Large intestine (tissue), 3 donors: ENCODE results near the gene PIGT. TPM values are rescaled to one million over a fixed set of nuclear protein-coding genes. Genes with fewer than 3 reads are reported as not detected.

ENCODE experiments used
- DNase-seq, 2 donors: peaks; one replicate each; pipeline versions ENCODE4 v3.0.0 to v3.0.0-alpha.2; 2013
- H3K27ac ChIP-seq: one replicate; pipeline ENCODE4 v1.5.1; 2013; ENCODE audit warnings: low read length
- H3K27me3 ChIP-seq: 2 replicates; pipeline ENCODE4 v1.6.1; 2013; ENCODE audit warnings: low read length; ENCODE audit not compliant: control insufficient read depth, insufficient read depth
- H3K36me3 ChIP-seq: 2 replicates; pipeline ENCODE4 v1.6.1; 2013; ENCODE audit warnings: low read length; ENCODE audit not compliant: control insufficient read depth, insufficient read depth
- H3K4me1 ChIP-seq: one replicate; pipeline ENCODE4 v1.6.1; 2013; ENCODE audit warnings: low read length; ENCODE audit not compliant: control insufficient read depth, insufficient read depth
- H3K4me3 ChIP-seq: one replicate; pipeline ENCODE4 v1.5.1; 2013; ENCODE audit warnings: low read length
- H3K9me3 ChIP-seq: one replicate; pipeline ENCODE4 v1.6.1; 2013; ENCODE audit warnings: mild to moderate bottlenecking, low read depth, low read length, moderate library complexity; ENCODE audit not compliant: control insufficient read depth
- WGBS: methylation state at CpG from one replicate; pipeline ENCODE4 v1.1.5; 2013; ENCODE audit warnings: low lambda C conversion rate; ENCODE audit not compliant: insufficient coverage; 5-methylcytosine and 5-hydroxymethylcytosine counted together
- polyA plus RNA-seq: library from polyadenylated mRNA; unstranded; fragments of 120-200 nt; gene quantifications from one replicate; pipeline ENCODE4 v1.2.1, GENCODE V29; 2013

The PIGT gene
- polyA plus RNA-seq, 1 donor, result 91.6 TPM

- WGBS, result no CpG with 5 or more reads among the region's 38 CpGs
- no peaks in the 10 kb centered on the region for H3K9me3 ChIP-seq
- H3K4me3 ChIP-seq, result peak overlapping the region; percentile 42
- peak; percentile 83 to 88 for DNase-seq
- peak overlapping the region; percentile 72 for H3K27ac ChIP-seq
- H3K27me3 ChIP-seq, result no peaks in the 10 kb centered on the region
- peaks cover 40% of the 10 kb centered on the region for H3K4me1 ChIP-seq
- no peaks in the 10 kb centered on the region for H3K36me3 ChIP-seq
Measured at GRCh38 chr20:45373353-45374100, 42.4 kb upstream of the PIGT start.

GRCh38 chr20:45374101-45374467, 41.9 kb upstream of the PIGT start:
- 43% methylated on average over 3 of the region's 9 CpGs for WGBS
- Histone ChIP-seq H3K4me1 (peaks cover 40% of the 10 kb centered on the region), H3K27me3 (no peaks in the 10 kb centered on the region), H3K9me3 (no peaks in the 10 kb centered on the region), H3K36me3 (no peaks in the 10 kb centered on the region), H3K27ac (peak overlapping the region; percentile 72), H3K4me3 (peak overlapping the region; percentile 42)
- no peak for DNase-seq

- Histone ChIP-seq H3K9me3 (no peaks in the 10 kb centered on the region), H3K4me3 (no peak overlapping the region), H3K27ac (no peak overlapping the region), H3K36me3 (no peaks in the 10 kb centered on the region), H3K4me1 (peaks cover 40% of the 10 kb centered on the region), H3K27me3 (no peaks in the 10 kb centered on the region)
- WGBS, result 100% methylated on average over 2 of the region's 14 CpGs
- DNase-seq, result no peak
Measured at GRCh38 chr20:45374966-45375365, 41.0 kb upstream of the PIGT start.

- H3K4me3 ChIP-seq, result no peak overlapping the region
- no peaks in the 10 kb centered on the region for H3K27me3 ChIP-seq
- no peaks in the 10 kb centered on the region for H3K36me3 ChIP-seq
- H3K27ac ChIP-seq, result peak overlapping the region; percentile 30
- DNase-seq, result no peak
- peaks cover 25% of the 10 kb centered on the region for H3K4me1 ChIP-seq
- no peaks in the 10 kb centered on the region for H3K9me3 ChIP-seq
- no CpG with 5 or more reads among the region's 11 CpGs for WGBS
Measured at GRCh38 chr20:45377269-45377668, 38.7 kb upstream of the PIGT start.

- Histone ChIP-seq H3K4me1 (peaks cover 21% of the 10 kb centered on the region), H3K27ac (peak within 1 kb of the TSS; percentile 30), H3K27me3 (no peaks in the 10 kb centered on the region), H3K4me3 (no peak within 1 kb of the TSS), H3K9me3 (no peaks in the 10 kb centered on the region), H3K36me3 (no peaks in the 10 kb centered on the region)
- no peak for DNase-seq
- WGBS, result no CpG with 5 or more reads among the region's 1 CpG
Measured at GRCh38 chr20:45378191-45378590, 37.8 kb upstream of the PIGT start, which contains the start of gene TP53TG5. Gene TP53TG5, minus strand, starts transcription at chr20:45378325. Its CDS starts 89 bp downstream, at chr20:45378236.

- no peak overlapping the region for H3K27ac ChIP-seq
- DNase-seq, result no peak
- no peak overlapping the region for H3K4me3 ChIP-seq
- no CpG with 5 or more reads among the region's 1 CpG for WGBS
- H3K9me3 ChIP-seq, result no peaks in the 10 kb centered on the region
- H3K4me1 ChIP-seq, result no peaks in the 10 kb centered on the region
- H3K36me3 ChIP-seq, result no peaks in the 10 kb centered on the region
- no peaks in the 10 kb centered on the region for H3K27me3 ChIP-seq
Measured at GRCh38 chr20:45387274-45387673, 28.7 kb upstream of the PIGT start.

GRCh38 chr20:45390931-45391330, 25.0 kb upstream of the PIGT start:
- H3K27me3 ChIP-seq, result no peaks in the 10 kb centered on the region
- no peaks in the 10 kb centered on the region for H3K4me1 ChIP-seq
- no CpG with 5 or more reads among the region's 2 CpGs for WGBS
- no peaks in the 10 kb centered on the region for H3K9me3 ChIP-seq
- H3K27ac ChIP-seq, result no peak overlapping the region
- DNase-seq, result no peak
- no peak overlapping the region for H3K4me3 ChIP-seq
- H3K36me3 ChIP-seq, result peaks cover 2% of the 10 kb centered on the region

GRCh38 chr20:45391559-45391958, 24.4 kb upstream of the PIGT start:
- H3K36me3 ChIP-seq, result peaks cover 2% of the 10 kb centered on the region
- WGBS, result 79% methylated on average over 1 of the region's 2 CpGs
- H3K4me1 ChIP-seq, result no peaks in the 10 kb centered on the region
- no peak overlapping the region for H3K4me3 ChIP-seq
- no peak overlapping the region for H3K27ac ChIP-seq
- H3K27me3 ChIP-seq, result no peaks in the 10 kb centered on the region
- no peak for DNase-seq
- no peaks in the 10 kb centered on the region for H3K9me3 ChIP-seq

GRCh38 chr20:45392733-45393132, 23.2 kb upstream of the PIGT start:
- WGBS, result no CpG with 5 or more reads among the region's 3 CpGs
- no peak for DNase-seq
- Histone ChIP-seq H3K4me3 (no peak overlapping the region), H3K27ac (no peak overlapping the region), H3K4me1 (no peaks in the 10 kb centered on the region), H3K36me3 (peaks cover 2% of the 10 kb centered on the region), H3K9me3 (no peaks in the 10 kb centered on the region), H3K27me3 (no peaks in the 10 kb centered on the region)

- DNase-seq, result no peak
- Histone ChIP-seq H3K36me3 (peaks cover 2% of the 10 kb centered on the region), H3K27ac (no peak overlapping the region), H3K4me1 (no peaks in the 10 kb centered on the region), H3K9me3 (no peaks in the 10 kb centered on the region), H3K27me3 (no peaks in the 10 kb centered on the region), H3K4me3 (no peak overlapping the region)
- no CpG with 5 or more reads among the region's 21 CpGs for whole genome bisulfite sequencing
Measured at GRCh38 chr20:45394221-45395113, 21.5 kb upstream of the PIGT start.
